Suppressor macrophage treated with lipopolysaccharide for 4 hours (primary cell): Measurements from ENCODE around the gene TAF5L.

Source experiments
- DNase-seq: peaks from one replicate; pipeline ENCODE4 v3.0.0-alpha.2; 2020

TAF5L gene

DNA sequence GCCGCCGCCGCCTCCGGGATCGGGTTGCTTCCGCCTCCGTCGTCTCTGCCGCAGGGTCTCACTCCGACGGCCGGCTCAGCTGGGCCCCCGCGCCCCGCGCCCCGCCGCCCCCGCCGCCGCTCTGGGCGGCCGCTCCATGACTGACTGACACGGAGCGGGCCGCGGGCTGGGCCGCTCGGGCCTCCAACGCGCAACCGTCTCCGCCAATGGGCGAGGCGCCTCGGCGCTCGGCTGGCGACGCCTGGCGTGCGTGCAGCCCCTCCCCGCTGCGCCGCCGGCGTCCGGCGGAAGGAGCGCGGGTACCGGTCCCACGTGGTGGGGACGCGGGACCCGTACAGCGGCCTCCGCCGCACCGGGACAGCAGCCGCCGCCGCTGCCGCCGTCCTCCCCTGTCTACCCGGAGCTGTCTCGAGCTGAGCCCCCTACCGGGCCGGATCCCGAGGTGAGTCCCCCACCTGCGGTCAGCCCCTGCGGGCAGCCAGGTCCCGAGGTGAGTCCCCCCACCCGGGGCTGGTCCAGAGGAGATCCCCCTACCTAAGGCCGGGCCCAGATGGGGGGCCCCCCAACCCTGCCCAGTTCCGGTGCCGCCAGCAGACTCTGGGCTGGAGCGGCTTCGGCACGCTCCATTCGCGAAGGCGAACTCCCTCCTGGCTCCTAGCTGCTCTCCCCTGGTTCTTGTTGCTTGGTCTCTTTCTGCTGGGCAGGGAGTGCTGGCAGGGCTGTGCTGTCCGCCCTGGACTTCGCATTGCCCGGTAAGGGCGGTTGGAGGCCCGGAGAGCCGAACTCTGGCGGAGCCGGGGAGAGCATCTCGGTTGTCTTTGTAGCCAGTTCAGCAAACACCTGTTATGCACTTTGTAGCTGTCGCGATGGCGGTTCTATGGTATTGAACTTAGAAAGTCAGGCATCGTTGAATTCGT, at the start of gene TAF5L, which contains the start of gene URB2:
Gene TAF5L, minus strand, starts transcription at position 208 of the 917 bp plus-strand sequence. CDS start 11,640 bp downstream, outside the sequence.
Gene URB2, plus strand, starts transcription at position 333 of the 917 bp plus-strand sequence. CDS start 1,387 bp downstream, outside the sequence.
- DNase-seq = peak; percentile 95

DNA sequence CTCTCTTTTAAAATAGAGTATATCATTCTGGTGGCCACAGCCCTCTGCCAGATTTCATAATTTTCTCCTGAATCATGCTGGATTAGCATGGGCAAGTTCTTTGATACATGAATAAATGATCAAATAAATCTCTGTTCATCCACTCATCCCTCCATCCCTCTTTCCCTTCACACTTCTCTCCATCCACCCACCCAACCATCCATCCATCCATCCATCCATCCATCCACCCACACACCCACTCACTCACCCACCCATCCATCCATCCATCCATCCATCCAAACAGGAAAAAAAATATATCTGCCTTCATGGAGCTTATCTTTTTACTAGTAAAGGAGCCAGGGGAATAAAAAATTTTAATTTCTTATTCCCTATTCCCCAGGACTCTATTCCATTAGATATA, 49.5 kb upstream of the TAF5L start:
- no peak for DNase-seq

DNA sequence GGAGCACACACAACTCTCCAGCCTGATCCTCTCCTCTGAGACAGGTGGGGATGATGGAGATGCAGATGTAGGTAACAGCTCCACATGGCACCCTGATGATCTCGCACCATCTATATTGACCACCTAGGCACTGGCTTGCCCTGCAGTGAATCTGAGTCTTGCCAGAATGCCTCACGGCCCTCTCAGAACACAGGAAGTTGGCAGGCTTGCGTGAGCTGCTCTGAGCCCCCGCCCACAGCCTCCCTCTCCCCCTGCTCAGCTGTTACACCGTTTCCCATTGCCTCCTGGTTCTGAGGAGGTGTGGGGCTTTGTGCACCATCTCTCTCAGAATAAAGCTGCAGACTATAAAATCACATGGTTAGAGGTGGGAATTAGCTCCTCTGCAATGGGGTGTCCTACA, 48.1 kb upstream of the TAF5L start:
- DNase-seq = no peak

DNA sequence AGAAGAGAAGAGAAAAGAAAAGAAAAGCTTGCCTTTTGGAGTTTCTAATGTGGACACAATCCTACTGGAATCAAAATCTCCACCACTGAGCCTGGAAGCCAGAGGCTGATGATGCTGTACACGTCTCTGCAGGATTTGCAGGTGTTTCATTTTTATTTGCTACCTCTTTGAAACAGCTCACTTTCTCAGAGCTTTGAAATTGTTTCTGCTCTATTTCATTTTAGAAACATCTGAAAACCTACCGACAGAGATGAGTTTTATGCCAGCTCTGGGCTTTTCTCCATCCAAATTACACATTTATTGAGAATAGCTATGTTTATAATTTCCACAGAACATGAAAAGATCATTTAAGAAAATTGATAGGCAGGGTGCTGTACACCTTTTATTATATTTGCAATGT, 46.3 kb upstream of the TAF5L start:
- DNase-seq = no peak

DNA sequence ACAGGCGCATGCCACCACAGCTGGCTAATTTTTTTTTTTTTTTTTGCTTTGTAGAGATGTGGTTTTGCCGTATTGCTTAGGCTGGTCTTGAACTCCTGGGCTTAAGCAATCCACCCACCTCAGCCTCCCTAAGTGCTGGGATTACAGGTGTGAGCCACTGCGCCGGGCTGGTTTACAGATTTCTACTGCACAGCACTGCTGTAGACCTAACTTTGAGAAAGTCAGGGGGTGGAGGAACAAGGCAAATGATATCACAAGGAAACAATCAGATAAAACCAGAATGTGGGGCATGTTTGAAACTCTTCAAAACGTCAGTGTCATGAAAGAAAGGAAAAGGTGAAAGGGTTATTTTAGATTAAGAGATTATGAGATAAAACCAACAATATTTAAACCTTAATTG, 45.4 kb upstream of the TAF5L start:
- no peak for DNase-seq

DNA sequence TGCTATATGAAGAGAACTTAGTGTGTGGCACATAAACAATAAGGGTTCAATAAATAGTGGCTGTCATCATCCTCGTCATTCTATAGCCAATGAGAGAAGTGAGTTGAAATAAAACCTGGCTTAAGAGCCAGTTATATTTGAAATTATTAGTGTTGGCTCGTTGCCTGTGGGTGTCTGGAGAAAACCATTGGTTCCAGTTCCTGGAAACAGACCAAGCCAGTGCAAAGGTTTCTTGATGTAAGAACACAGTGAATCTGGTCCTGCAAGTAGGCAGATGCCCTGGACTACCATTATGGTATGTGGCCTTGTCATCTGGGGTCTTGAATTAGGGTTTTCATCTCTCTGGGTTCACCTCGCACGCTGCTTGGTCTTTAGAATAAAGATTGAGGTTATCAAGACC, 43.4 kb upstream of the TAF5L start:
- no peak for DNase-seq

DNA sequence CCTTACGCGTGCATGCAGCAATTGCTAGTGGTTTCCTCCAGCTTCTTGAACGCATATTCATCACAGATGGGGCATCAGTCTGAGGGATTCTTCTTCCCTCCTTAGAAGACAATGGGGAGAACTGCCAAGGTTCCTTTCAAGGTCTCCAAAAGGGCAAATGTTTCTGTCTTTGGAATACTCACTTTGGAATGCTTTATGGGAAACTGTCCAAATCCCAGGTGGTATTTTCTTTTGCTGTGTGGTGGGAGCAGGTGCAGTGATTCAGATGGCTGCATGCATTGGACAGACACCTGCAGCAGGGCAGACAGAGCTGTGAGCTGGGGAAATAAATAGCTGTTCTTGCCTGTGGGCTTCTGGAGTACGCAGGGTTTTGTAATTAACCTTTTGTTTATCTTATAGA, 40.7 kb upstream of the TAF5L start:
- DNase-seq = no peak

DNA sequence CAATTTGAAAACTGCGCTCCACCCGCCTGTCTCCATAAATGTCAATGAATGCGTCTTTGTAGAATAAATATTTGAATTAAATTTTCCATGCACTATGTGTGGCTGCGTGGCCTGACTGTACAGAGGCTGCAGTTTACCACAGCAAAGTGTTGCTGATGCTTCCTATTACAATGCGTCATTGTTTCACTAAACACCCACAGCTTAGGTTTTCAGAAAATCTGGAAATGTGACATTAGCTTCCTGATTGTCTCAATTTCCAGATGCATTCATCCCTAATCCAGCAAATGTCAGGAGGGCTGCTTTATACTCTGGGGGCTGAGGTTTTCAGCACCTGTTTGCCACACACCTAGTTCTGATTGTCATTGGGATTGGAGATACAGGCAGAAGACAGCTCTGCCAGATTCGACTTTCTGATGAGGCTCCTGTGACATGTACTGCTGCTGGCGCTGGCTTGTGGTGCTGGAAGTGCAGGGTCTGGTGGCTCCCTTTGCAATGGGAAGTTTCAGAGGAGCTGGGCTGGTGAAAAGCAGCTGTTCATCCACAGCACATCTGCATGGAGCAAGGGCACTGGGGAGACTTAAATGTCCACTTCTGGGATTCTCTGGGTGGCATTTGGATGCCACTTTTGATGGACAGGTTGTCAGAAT, 40.1 kb upstream of the TAF5L start:
- no peak for DNase-seq

DNA sequence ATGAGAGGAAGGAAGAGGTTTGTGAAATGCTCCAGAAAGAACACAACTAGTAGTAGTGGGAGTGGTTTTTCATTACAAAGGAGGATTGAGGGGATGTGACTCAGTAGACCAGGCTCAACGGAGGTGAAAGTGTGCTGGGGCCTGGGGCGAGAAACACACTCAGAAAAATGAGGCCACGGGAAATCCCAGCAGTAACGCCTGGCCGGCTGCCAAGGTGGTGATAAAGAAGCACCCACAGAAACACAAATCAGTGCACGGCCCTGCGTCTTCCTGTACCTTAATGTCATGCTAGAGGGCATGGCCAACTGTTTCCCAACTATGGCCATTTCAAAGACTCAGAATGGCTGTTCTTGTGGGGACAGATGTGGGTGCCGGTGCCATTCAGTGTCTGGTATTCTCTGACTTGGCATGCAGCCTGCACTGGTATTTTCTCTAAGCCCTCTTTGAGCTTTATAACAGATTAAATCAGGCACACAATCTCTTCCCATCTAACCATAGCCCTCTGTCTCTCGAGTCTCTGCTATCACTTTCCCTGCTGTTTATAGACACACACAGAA, 38.3 kb upstream of the TAF5L start:
- DNase-seq = peak; percentile 5

DNA sequence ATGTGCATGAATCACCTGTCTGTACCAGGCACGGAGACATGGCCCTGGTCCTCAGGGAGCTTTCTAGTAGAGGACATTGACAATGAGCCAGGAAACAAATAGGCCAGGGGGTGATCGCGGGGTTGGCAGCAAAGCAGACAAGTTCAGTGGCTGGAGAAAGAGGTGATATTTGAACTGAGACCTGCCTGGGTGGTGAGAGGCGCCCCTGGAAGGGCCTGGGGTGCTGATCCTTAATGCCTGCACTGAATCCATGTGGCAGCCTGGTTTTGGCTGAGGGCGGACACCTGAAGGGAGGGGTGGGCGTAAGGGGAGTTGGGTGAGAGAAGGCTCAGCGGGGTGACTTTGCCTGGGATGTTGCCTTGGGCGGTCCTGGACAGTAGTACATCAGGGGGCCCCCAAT, 36.0 kb upstream of the TAF5L start:
- DNase-seq = no peak

DNA sequence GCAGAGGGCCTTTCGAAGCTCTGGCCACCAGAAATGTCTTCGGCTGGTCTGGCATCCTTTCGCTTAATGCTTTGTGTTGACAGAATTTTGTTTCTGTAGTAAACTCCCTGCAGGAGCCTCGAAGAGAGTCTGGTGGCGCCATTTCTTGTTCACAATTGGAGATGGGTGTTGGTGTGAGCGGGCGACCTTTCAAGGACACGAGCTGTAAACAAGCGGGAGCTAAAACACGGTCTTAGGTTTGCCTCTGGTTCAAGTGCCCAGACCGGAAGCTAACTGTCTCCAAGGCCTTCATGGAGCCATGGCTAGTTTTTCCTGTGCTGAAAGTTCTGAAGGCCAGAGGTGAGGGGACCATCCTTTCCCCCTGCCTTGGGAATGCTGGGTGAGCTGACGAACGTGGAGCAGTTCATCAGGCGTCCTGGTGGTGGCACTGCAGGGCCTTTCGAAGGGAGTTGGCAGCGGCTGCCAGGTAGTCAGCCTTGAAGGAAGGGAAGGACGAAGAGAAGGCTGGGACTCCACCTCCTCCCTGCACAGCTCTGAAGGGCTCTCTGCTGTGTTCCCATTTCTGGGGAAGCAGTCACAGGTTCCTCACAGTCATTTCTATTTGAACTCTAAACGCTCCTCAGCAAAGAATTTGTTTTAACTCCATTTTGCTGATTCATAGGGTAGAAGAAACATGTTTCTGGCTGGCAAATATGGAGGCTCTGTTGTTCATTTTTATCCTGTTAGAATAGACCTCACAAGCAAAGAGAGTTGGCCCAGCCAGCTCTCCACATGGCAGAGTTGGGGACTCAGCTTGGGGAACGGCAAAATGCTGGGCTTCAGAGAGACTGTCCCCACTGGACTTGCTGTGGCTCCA, 35.3 kb upstream of the TAF5L start:
- peak; percentile 76 for DNase-seq

DNA sequence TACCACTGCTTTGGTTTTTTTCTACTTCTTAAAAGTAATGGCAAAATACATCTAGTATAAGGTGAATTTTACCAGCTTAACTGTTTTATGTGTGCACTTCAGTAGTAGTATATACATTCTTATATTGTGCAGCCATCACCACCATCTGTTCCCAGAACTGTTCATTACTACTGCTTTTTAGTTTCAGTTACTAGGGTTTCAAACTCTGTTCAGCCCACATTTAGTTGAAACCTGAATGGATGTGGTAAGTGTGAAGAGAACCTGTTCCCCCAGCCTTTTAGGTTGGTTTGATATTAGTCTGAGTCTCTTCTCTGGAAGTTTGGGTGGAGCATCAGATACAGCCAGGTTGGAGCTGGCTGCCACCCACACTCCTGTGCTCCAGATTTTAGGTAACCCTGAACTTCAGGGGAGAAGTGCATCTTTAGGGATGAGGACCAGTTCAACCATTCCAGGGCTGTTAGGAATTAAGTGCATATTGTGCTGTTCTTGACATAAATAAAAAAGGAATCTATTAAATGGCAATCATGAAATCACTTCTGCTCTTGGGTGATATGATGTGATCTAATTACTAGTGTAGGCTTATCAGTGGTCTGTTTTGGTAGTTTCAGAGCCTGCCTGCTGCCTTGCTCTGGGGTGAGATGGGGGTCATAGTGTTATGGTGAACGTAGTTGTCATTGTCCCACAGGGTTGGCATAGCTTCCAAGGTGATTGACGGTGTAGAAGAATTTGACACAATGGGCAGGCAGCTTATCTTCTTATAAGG, 32.3 kb upstream of the TAF5L start:
- no peak for DNase-seq

DNA sequence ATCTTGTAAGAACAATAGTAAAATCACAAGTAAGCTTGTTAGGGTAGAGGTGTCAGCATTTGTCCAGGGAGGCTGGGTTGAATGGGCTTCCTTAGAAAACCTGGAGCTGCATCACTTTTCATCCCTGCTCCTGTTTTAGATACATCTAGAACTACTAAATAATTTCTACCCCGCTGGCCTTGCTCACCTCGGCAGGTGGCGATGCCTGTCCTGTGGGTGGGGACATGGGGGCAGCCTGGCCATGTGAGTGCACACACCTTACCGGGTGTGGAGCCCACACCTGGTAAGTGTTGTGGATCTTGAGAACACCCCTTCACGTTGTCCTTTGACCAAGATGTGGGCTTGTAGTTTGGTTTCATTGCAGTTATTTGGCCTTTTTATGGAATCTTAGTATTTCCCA, 29.9 kb upstream of the TAF5L start:
- DNase-seq = no peak

DNA sequence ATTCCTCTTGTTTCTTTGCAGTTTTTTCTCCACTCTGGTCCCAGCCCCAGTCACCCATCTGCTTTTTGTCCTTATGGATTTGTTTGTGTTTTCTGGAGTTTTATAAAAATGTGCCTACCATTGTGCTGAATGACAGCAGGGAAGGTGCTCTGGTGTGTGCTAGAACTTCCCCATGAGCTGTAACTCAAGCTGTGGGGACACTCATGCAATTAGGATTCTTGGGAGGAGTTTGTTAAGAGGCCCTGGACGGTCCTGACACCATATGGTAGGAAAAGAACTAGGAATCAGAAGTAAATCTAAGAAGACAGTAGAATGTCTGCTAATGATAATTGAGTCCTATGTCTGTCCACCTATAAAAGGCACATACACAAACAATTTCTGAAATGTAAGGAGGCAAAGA, 27.5 kb upstream of the TAF5L start:
- no peak for DNase-seq

DNA sequence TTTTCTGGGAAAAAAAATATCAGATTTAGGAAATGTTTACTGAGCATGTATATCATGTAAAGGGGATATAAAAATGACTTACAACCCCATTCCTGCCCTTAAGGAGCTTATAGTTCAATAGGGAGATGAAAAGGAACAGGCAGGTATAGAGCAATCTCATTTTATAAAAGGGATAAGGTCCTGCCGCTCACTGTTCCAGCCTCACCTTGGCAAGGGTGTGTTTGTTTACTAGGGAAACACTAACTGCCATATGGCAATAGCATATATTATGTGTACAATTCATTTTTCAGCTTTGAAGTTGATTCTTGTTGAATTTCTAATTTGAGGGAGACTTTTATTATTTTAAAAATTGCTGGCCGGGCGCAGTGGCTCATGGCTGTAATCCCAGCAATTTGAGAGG, 25.6 kb upstream of the TAF5L start:
- DNase-seq = no peak

DNA sequence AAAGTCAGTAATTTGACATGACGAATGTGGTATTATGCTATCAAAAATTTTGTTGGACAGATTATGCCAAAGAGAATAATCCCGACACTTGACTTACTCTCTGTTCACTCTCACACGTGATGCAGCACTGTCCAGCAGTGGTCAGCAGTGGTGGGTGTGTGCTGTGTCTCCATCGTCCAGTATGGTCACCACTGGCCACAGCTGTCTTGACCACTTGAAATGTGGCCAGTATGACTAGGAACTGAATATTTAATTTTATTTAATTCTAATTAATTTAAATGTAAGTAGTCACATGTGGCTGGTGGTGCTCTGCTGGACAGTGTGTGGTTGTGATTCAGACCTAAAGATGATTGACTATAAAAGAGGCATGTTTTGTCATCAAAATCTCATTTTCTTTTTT, 24.1 kb upstream of the TAF5L start:
- no peak for DNase-seq

DNA sequence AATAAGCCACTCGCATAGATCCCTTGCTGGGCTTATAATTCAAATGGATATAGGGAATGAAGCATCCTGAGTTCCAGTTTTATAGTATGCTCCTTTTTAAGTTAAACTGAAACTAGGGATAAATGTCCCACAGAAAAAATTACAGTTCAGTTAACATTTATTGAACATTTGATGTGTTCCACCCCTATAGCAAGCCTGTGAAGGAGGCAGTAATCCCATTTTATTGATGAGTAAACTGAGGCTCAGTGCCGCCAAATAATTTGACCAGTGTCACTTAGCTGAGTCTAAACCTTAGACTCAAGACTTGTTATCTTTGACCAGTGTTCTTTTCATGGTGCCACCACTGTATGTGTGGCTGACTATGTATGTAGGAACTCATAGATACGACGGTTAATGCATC, 22.5 kb upstream of the TAF5L start:
- DNase-seq = no peak

DNA sequence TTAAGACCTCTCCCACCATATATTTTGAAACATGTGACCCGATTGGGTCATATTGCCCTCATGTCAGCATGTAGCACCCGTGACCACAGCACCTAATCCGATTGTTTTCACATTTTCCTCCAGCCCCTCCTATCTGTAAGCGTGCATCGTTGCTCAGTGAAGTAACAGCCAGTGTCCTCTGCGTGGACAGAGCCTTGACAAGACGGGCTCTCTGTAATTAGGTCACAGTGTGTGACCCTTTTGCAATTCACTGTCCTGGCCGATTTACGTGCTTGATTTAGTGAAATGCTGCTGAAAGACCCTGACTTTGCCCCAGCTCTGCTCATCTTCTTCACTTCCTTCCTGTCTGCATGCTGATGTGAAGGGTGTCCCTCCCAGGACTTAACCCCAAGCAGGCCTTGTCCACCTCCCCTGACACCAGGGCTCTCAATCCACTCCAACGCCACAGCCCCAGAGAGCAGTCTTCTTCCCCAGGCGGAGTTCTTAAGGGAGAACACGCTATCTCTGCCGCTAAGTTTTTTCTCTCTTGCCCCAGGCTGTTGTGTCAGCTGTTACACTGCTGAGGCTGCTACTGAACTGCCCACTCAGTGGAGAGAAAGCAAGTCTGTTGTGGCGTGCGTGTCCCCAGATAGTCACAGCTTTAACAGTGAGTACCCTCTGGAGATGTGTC, 19.5 kb upstream of the TAF5L start:
- DNase-seq = no peak

DNA sequence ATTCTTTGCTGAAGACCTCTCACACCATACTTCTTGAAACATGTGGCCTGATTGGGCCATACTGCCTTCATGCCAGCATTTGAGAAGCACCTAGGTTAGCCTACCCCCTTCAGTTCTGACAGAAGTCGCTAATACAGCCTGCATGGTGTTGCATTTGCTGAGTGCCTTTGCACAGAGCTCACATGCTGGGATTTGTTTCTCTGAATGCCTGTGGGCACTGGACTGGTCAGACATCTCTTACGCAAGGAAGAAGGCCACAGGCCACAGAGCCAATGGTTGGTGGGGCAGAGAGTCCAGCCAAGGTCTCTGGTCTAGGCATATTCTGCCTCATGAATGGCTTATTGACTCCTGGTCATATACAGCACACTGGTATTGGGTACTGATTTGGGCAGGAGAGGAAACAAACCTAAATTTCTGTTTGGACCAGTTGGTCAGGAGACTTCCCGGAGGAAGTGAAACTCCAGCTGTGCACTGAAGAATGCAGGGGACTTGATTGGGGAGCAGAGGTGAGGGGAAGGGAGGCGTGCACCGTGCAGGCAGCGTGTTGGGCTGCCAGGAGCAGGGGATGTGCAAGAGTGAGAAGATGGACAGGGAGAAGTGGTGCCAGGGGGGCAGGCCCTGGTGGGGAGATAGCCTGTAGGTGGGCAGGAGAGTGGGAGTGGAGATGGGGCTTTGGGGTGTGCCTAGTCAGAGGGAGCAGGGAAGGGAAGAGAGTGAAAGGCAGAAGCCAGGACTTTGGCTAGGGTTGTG, 18.2 kb upstream of the TAF5L start:
- DNase-seq = peak; percentile 33

DNA sequence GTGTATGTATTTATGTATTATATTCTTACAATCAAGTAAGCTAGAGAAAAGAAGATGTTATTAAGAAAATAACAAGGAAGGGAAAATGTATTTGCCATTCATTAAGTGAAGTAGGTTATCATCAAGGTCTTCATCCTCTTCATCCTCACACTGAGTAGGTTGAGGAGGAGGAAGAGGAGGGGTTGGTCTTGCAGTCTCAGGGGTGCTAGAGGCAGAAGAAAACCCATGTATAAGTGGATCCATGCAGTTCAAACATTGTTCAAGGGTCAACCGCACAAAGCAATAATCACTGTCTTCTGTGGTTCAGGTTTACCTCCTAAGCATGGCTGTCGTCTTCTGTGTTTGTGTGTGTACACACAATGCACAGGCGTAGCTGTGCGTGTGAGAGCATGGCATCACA, 17.0 kb upstream of the TAF5L start:
- DNase-seq = no peak

DNA sequence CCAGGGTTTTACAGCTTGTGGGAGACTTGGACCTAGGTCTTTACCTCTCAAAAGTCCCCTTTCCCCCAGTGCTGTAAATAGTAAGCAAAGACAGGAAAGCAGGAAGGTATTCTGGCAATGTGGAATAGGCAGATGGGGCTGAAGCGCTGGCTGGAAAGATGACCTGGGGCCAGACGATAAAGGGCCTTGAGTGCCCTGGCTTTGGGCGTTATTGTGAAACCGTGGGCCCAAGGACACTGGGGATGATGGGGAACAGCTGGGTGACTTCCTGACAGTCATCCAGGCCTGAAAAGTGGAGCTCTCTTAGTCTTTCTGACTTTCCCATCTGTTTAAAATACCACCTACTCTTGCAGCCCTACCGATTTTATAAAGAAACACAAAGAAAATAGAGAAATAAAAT, 16.5 kb upstream of the TAF5L start:
- DNase-seq = no peak
